NK-92 treated with Interleukin-12 subunit alpha and Interleukin-12 subunit beta, amount 100 ng/mL, for 24 hours (cell line): ENCODE measurements around the gene ALAS1.
A peak's percentile ranks its signal among the peaks of the same experiment; 100 is the strongest.

ENCODE experiments used
- DNase-seq: peaks from one replicate; lab custom pipeline; 2025; lab: John Stamatoyannopoulos, UW

Gene ALAS1

GRCh38 chr3:52249683-52250082 lies 51.7 kb downstream of the ALAS1 start:
- no peak for DNase-seq

DNA sequence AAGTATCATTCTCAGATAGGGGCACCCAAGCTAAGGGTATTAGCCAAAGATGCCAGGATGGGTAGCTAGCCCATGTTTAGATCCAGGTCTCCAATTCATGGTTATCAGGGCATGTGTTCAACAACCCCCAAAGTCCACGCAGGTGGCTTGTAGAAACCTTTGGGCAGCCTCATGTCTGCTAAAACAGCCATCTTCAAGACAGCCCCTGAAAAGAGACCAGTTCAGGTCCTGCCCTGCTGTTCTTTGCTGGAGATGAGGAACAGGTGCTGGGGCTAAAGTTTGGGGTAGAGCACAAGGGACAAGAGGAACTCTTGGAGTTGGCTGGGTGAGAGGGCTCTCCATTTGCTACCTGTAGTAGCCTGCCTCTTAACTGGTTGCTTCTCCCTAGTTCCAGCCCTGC lies 52.2 kb downstream of the ALAS1 start:
- DNase-seq: no peak

- DNase-seq: peak; percentile 66
Measured at GRCh38 chr3:52253314-52254304, 55.6 kb downstream of the ALAS1 start.

- DNase-seq: no peak
Measured at GRCh38 chr3:52254608-52255007, 56.6 kb downstream of the ALAS1 start.

GRCh38 chr3:52256159-52256558 lies 58.2 kb downstream of the ALAS1 start:
- DNase-seq: no peak

- no peak for DNase-seq
Measured at GRCh38 chr3:52256622-52257021, 58.7 kb downstream of the ALAS1 start.

- no peak for DNase-seq
Measured at GRCh38 chr3:52257911-52258310, 60.0 kb downstream of the ALAS1 start.

- DNase-seq: no peak
Measured at GRCh38 chr3:52259035-52259434, 61.1 kb downstream of the ALAS1 start.

GRCh38 chr3:52259448-52259847 lies 61.5 kb downstream of the ALAS1 start:
- DNase-seq: no peak

DNA sequence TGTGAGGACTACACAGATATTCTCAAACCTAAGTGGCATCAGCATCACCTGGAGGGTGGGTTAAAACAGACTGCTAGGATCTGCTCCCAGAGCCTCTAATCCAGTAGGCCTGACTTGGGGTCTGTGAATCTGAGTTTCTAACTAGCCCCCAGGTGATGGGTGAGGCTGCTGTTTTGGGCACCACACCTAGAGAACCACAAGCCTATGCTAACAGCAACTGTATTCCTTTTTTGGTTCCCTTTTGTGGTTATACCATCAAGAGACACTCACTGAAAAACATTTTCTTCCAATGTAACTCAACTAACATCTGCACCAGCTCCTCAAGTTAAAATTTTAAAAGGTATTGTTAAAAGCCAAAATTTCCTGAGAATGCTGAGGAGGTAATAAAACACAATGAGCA lies 64.5 kb downstream of the ALAS1 start:
- no peak for DNase-seq
